DMS79 treated with DMSO at 0.1 percent for 48 hours (cell line): ENCODE measurements around the gene FGFBP2.

Source experiments
- DNase-seq: peaks from one replicate; lab custom pipeline; 2025; lab: John Stamatoyannopoulos, UW

Gene FGFBP2, protein sequence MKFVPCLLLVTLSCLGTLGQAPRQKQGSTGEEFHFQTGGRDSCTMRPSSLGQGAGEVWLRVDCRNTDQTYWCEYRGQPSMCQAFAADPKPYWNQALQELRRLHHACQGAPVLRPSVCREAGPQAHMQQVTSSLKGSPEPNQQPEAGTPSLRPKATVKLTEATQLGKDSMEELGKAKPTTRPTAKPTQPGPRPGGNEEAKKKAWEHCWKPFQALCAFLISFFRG

DNA sequence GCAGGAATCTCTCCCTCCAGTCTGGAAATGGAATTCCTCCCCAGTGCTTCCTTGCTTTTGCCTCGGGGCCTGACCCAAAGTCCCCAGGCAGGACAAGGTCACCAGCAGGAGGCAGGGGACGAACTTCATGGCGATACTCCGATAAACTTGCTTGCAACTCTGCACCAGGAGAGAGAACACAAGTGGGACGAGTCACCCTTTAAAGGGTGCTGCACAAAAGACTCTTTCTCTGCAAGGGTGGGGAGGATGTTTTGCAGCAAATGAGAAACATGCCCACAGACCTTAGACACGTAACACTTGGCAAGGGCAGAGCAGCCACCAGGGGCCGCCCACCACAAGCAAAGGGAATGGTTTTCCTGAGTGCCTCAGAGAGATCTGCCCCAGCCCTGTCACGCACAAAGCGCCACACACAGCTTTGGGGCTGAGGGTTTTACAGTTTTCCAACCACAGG is at the start of gene FGFBP2:
TSS of gene FGFBP2 (minus strand) at position 175 of the 451 bp plus-strand sequence. CDS start at position 129, 46 bp downstream.
- DNase-seq: no peak

DNA sequence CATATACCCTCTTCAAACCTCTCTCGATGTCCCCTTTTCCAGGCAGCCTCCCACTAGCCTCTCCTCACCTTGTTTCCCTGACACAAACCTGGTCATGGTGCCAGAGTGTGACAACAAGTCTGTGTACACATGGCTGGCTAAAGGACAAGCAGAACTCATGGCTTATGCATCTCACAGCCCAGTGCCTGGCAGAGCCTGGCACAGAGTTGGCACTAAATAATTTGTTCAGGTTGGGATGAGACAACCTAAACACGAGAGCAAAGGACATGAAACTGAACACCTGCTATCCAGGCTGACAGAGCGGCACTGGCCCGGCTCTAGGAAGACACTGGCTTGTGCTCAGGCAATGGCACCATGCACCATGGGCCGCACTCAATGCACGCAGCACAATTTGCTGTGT is 48.2 kb upstream of the FGFBP2 start:
- DNase-seq: no peak

DNA sequence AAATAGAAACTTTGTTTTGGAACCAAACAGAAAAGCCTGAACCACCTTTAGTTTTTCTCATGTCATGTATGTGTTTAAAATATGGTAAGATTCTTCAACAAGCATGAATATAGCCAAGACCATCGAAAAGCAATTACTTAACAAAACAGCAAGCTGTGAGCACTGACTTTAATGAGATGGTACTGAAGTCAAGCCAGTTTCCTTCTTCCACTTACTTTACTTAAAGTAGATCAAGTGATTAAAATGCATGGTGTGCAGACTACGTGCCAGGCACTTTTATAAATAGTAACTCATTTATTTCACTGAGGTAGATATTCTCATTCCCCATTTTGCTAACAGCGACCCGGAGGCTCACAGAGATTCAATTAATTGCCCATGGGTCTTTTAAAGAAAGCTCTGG is 46.2 kb upstream of the FGFBP2 start:
- DNase-seq: no peak

DNA sequence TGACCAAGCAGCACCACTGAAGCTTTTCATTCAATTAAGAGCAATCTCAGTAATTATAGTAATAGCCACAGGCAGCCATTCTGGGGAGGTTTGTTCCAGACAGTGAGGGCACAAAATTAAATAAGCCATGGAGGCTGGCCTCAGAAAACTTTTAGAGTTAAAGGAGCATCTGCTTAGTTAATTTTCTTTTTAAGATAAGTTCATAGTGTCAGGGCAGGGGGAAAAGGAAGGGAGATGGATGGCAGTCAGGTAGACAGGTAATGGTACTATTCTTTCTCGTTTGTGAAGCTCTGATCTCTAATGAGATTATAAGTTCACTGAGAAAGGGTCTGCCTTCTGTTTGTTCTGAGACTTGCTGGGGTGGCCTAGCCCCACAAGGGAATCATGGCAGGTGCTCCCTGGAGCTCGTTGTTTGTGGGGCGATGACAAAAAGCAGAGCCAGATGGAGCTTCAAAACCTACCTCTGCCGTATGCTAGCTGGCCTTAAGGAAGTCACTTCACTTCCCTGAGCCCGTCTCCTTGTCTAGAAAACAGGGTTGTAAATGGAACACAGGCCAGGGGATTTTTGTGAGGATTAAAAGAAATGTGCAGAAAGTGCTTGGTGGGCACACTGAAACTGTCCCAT is 44.6 kb upstream of the FGFBP2 start:
- no peak for DNase-seq

DNA sequence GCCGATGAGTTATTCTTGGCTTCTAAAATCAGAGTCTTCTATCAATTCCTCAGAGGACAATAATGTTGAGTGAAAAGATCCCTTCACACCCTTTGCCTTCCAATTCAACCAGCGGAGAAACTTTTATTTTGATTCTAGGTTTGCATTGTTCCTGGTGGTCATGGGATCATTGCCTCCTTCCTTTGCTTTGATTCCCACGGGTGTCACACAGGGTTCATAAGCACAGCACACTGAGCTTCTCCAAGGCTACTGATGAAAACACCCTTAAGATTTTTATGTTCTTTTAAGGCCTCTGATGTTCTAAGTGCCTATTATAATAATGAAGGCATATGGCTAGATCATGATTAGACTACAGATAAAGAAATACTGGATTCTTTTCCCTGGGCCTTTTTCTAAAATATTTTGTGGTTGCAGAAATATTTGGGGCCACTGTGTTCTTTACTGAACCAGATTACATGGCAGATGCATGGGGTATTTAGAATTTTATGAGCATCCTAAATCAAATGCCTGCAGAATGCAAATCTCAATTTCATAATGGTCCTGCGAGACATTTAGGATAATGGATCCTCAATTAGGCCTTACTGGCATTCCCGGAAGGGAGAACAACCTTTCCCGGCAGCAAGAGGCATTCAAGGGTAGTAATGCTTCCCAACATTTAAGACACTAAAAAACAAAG is 43.9 kb upstream of the FGFBP2 start:
- no peak for DNase-seq

DNA sequence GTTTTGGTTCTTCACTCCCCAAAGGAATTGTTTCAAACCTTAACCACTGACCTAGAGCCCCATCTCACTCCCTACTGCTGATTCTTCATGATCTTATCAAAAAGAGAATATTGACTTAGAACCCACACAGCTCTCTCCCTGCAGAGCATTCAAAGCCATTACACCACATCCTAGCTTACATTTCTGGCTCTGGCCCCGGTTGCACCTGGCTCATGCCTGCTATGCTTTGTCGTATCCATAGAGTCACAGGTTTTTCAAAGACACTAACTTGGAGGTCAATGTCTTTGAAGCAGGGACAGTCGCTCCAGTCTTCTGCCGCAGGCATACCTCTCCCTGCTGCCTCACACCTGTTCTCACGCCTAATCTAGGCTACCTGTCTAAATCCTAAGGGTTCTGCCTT is 42.7 kb upstream of the FGFBP2 start:
- DNase-seq: no peak

DNA sequence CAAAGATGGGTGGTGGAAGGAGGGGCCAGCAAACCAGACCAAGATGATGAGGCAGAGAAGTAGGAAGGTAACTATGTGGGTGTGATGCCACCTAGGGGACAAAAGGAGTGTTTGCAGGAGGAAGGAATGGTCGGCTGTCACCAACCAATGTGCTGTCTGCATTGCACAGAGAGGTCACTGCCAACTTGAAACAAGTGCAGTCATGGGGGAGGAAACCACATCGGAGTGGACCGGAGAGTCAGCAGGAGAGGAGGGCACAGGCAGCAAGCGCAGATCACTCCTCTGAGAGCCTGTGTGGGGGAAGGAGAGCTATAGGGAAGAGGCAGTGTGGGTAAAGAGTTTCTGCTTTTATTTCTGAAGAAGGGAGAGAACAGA is 38.5 kb upstream of the FGFBP2 start:
- DNase-seq: peak; percentile 20

DNA sequence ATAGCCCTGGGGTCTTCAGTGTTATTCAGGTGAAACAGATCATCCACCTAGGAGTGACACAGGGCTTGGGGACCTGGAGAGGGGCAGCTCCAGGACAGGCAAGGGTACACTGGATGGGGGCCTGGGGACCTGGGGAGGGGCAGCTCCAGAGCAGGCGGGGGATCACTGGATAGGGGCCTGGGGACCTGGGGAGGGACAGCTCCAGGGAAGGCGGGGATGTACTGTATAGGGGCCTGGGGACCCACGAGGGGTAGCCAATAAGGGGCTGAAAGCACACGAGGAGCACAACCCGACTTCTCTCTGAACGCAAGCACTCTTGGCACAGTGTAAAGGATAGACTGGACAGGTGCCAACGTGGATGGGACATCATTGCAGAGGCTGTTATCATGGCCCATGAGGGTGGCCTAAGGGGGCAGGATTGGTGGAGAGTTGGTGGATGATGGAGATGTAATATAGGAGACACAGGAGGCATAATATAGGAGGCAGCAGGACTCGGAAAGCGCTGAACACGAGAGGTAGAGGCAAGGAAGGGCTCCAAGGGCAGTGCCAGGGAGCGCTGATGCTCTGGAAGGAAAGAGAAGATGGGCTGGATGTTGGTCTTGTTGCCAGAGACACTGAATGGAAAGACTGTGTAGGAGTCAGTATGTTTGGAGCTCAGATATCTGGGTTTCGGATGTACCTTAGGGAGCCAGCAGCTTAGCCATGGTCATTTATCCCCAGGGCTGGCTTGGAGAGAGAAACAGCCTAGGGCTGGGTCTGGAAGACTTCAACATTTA is 37.9 kb upstream of the FGFBP2 start:
- DNase-seq: no peak

DNA sequence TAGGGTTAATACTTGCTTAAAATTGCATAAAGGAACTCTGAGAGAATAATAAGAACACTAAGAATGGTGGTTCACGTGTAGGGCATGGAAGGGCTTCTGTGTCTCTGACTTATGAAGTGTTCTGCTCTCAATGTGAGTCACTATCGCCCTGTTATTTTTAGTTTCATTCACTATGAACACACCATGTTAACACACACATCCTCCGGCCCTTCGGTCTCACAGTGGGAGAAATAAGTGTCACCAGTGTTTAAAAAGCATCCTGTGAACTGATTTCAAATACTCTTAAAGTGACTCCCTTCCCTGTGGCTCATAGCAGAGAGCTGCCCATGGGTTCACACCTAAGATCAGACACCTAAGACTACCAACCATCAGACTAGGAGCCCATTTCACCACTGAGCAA is 33.8 kb upstream of the FGFBP2 start:
- no peak for DNase-seq

DNA sequence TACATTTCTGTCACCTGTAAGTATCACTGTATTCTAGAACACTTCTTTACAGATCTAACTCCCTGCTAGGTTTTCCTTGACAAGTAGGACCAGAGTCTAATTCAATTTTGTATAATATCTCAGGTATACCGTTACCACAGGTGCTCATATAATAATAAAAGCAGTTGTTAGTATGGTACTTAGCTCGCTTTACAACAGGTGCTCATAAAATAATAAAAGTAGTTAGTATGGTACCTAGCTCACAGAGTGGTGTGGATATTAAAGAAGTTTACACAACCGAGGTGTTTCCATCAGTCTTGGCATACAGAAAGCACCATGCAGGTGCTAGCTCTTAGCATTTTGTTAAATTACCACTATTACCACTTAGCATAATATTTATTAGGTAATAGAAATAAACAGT is 32.9 kb upstream of the FGFBP2 start:
- no peak for DNase-seq

DNA sequence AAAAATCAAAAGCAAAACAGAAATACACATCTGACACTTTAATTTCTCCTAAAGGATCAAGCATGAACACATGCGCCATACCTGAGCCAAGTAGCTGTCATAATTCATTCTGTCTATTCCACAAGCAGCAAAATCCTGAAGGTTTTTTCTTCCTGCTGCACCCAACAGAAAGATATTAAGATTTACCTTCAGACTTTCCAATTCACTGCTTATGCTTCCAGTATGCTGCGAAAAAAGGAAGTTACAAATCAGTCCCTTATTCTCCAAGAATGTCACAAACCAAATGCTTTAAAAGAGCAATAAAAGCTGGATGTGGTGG is 29.2 kb upstream of the FGFBP2 start:
- DNase-seq: no peak

DNA sequence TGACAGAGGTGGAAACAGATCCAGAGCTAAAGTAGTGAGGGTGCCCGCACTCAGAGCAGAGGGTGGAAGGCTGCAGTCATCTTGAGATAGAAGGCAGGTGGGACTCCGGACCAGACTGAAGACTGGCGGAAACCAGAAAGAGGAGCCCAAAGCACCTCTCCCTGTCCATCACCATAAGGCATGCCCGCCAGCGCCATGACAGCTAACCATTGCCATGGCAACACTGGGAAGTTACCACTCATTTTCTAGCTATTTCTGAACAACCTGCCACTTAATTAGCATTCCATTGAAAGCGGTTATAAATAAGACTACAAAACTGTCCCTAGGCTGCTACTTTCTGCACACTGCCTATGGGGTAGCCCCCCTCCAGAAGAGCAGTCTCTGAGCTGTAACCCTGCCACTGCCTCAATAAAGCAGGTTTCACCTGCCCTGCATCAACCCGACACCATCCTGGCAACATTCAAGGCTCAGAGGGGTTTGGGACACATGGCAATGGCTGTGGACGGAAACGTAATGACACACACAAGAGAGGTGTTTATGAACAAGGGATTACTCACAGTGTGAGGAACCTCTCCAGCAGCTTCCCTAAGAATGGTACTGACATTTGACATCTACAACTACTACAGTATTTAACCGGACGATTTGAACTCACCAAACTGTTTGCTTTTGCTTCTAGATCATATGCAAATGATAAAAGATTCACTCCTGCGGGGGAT is 27.8 kb upstream of the FGFBP2 start:
- no peak for DNase-seq

DNA sequence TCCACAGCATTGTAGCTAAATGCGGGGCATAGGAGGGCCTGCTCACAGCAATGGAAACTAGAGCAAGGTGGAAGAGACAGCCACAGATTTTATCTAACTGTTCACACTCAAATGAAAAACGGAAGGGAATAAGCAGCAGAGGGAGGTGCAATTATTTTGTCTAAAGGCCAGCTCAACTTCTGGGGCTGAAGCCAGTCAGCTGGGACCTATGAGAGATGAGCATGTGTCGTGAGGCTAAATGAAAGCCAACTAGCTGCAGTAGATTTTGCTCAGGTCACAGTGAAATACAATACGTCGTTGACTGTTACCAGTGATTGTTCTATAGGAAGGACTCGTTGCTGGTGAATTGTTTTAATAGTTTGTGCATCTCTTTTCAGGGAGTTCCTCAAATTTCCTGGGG is 26.4 kb upstream of the FGFBP2 start:
- DNase-seq: no peak

DNA sequence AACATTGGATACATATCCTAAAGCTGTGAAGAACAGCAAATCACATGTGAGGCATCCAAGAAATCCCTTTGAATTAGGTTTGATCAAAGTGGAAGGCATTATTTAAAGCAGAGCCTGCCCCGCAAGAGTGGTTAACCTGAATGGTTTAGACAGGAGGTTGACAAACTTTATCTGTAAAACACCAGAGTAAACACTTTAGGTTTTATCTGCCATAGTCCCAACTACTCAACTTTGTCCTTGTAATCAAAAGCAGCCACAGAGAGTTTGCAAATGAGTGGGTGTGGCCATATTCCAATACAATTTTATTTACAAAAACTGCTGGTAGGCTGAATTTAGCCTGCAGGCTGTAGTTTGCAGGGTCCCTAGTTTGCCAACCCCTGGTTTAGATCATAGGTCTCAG is 25.2 kb upstream of the FGFBP2 start:
- DNase-seq: no peak

DNA sequence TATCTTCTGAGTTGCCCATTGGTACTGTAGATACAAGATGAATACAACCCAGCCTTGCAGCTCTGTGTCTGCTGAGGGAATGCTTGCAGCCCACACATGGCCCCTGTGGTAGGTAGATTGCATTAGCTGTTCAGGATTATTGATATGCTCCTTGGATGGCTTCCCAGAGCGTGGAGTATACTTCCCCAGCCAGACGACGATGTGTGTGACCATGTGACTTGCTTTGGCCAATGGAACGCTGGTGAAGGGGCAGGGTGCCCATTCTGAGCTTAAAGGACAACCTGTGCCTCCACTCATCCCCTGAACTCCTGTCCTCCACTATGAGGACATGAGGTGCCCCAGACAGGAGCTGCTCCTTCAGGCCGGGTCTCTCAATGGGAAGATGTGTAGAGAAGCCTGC is 23.9 kb upstream of the FGFBP2 start:
- DNase-seq: no peak

DNA sequence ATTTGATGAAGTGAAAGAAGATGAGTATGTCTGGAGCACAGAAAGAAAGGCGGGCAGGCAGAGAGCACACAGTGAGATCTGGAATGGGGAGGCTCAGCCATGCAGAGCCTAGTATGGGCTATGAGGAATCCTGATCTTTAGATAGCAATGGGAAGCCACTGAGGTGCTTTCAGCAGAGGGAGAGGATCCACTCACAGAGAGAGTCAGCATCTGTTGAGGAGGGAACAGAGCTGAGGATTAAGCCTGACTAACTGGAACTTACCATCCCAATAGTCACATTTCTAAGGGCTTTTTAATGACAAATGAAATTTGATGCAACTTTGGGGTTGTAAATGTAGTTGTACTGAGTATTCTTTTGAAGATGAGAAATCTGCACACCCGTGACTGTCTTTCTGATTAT is 20.6 kb upstream of the FGFBP2 start:
- no peak for DNase-seq

DNA sequence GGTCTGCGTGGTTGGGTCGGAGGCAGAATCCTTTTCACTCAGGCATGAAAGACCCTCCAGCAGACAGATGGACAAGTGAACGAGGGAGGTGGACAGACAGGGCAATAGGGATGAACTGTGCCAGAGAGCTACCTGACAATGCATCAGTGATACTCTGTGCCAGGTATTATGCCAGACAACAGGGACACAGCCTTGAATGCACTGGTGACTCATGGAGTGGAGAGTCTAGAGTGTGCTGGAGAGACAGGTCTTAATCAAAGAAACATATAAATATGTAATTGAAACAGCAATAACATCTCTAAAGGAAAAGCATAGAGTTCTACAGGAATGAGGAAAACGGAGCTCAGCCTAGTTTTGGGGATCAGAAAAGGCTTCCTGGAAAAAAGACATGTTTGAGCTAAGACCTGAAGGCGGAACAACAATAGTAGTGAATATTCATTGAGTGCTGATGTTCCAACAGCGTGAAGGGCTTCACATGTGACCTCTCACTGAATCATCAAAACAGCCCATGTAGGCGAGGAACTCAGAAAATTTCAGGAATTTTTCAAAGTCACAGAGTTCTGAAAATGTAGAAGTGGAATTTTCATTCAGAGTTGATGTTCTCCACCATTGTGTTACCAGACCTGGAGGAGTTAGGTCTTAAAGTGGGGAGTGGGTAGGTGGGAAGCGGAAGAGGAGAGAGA is 20.0 kb upstream of the FGFBP2 start:
- DNase-seq: no peak

DNA sequence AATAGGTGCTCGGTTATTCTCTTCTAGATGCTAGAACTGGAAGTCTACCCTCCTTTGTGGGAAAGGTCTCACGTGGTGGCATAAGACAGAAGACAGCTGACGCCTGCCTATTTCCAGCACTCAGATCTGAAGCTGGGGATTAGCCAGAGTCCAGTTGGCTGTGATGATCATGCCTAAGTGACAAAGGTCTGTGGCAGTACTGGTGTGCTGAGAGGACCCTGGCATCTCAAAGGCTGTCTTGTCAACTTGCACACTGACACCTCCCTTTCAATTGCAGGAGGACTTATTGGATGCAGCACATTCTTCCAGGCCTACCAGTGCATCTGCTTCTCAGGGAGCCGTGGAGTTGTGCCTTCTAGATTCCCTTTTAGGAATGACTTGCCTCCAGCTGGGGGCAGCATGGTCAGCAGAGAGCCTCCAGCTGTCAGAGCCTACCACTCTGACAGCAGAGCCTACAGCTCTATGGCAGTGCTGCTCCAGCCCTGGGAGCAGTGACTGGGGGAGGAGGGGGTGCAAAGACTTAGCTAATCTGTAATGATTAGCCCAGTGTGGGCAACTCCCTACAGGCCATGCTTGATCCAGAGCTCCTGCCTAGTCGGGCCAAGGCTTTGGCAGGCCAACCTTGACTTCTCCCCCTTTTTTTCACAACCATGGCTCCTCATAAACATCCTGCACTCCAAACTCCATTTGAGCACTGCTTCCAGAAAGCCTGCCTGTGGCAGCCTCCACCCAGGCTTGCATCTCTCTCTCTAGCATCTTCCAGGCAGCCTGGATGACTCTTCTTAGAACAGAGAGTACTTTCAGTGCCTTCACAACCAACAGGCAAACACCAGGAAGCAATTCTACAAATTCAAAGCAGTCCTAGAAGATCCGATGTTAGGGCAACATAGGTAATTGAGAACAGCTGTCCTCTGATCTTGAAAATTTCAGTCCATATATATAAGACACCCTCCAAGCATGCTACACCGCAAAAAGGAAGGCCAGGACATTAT is 13.8 kb upstream of the FGFBP2 start:
- DNase-seq: peak; percentile 27

DNA sequence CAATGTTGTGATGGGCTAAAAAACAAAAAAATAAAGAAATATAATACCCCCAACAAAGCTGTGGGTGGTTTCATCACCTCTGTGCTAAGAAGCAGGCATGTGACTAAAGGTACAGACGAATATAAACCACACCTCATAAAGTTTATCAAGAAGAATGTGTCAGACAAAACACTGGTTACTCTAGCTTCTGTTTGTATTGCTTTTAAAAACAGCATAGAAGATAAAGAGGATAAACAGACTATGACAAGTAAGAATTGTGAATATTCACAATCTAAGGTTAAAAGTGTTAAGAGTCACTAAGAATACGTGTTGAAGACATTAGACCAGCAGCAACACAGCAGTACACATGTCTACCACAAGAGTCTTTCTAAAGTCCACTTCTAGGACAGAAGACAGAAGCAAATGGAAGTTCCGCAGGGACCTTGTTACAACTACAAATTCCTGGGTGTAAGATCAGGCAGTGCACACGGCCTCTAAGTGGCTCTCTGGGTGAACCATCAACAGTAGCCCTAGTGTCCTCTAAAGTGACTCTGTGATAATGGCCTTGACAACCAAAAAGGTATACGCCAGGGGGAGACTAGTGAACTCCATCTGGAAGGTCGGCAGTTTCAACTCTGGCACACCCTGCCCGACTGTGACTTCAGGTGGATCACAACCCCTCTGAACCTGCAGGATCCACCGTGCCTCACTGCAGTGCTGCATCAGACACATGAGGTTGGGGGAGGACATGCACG is 8.3 kb upstream of the FGFBP2 start:
- DNase-seq: no peak
